IMR-90 (cell line): Measurements from ENCODE around the gene LUC7L2. TPM values are rescaled to one million over a fixed set of nuclear protein-coding genes. Genes with fewer than 3 reads are reported as not detected.
A peak's percentile ranks its signal among the peaks of the same experiment; 100 is the strongest.
"Not testable (repeated sequence)": the region's sequence is repeated elsewhere in the genome, so short reads cannot be mapped to it uniquely, and the experiment has no call there.

Experiments used
- ATAC-seq: fragments of 200-7000 bp; cut with Tn5 transposase; 2 replicates; pipeline ENCODE4 v1.9.1; 2020; ENCODE audit warnings: low read depth, mild to moderate bottlenecking, moderate library complexity
- BruUV-seq: library from RNA; stranded (reverse); fragments of 400-500 nt; replicated peaks from 2 replicates; lab custom pipeline; 2021; lab: Mats Ljungman, UMichigan
- CTCF ChIA-PET: fragments of 300-600 bp; formaldehyde crosslinking; extraction: SDS; loops from one replicate; lab custom pipeline; 2021; ENCODE audit warnings: antibody characterized with exemption; lab: Yijun Ruan, JAX
- POLR2A ChIA-PET: fragments of 300-600 bp; sonication (Branson Sonifier 250); formaldehyde crosslinking; loops from one replicate; lab custom pipeline; 2022; ENCODE audit warnings: antibody characterized with exemption; ENCODE audit not compliant: unreplicated experiment; lab: Charles Lee
- DNase-seq: peaks from one replicate; pipeline ENCODE4 v3.0.0; 2013
- H2AFZ ChIP-seq: replicated peaks from 2 replicates; pipeline ENCODE3; 2013; ENCODE audit warnings: low read length, mild to moderate bottlenecking; ENCODE audit not compliant: poor library complexity
- H2AK5ac ChIP-seq: 2 replicates; pipeline ENCODE4 v1.6.1; 2013; ENCODE audit warnings: low read depth, low read length, inconsistent platforms
- H2AK9ac ChIP-seq: replicated peaks from 2 replicates; pipeline ENCODE3; 2013; ENCODE audit warnings: mild to moderate bottlenecking, low read depth, low read length, moderate library complexity; ENCODE audit not compliant: poor library complexity
- H2BK120ac ChIP-seq: 2 replicates; pipeline ENCODE4 v1.6.1; 2013; ENCODE audit warnings: low read depth, low read length, inconsistent platforms
- H2BK15ac ChIP-seq: 3 replicates; pipeline ENCODE4 v1.6.1; 2013; ENCODE audit warnings: low read depth, low read length, inconsistent platforms
- H2BK20ac ChIP-seq: 2 replicates; pipeline ENCODE4 v1.6.1; 2013; ENCODE audit warnings: low read depth, mild to moderate bottlenecking, inconsistent platforms, low read length, moderate library complexity
- H2BK5ac ChIP-seq: 2 replicates; pipeline ENCODE4 v1.6.1; 2013; ENCODE audit warnings: mild to moderate bottlenecking, low read depth, low read length, inconsistent platforms; ENCODE audit not compliant: poor library complexity, severe bottlenecking
- H3K14ac ChIP-seq: replicated peaks from 2 replicates; pipeline ENCODE4 v1.6.1; 2013; ENCODE audit warnings: low read depth, low read length, inconsistent platforms
- H3K18ac ChIP-seq: 2 replicates; pipeline ENCODE4 v1.6.1; 2013; ENCODE audit warnings: low read depth, low read length, control low read depth
- H3K23ac ChIP-seq: 2 replicates; pipeline ENCODE4 v1.6.1; 2013; ENCODE audit warnings: low read depth, low read length, inconsistent platforms
- H3K27ac ChIP-seq: 2 replicates; pipeline ENCODE4 v1.5.1; 2013; ENCODE audit warnings: mild to moderate bottlenecking, control low read depth, low read length; ENCODE audit not compliant: insufficient read depth
- H3K27me3 ChIP-seq: 2 replicates; pipeline ENCODE4 v1.6.1; 2013; ENCODE audit warnings: low read length; ENCODE audit not compliant: control insufficient read depth, insufficient read depth
- H3K36me3 ChIP-seq: 2 replicates; pipeline ENCODE4 v1.6.1; 2013; ENCODE audit warnings: low read length, mixed read lengths; ENCODE audit not compliant: control insufficient read depth, insufficient read depth
- H3K4ac ChIP-seq: 2 replicates; pipeline ENCODE4 v1.6.1; 2013; ENCODE audit warnings: low read depth, low read length, inconsistent platforms
- H3K4me1 ChIP-seq: 2 replicates; pipeline ENCODE4 v1.6.1; 2013; ENCODE audit warnings: low read length, mixed read lengths; ENCODE audit not compliant: control insufficient read depth, insufficient read depth
- H3K4me2 ChIP-seq: 2 replicates; pipeline ENCODE4 v1.6.1; 2013; ENCODE audit warnings: low read depth, mild to moderate bottlenecking, control low read depth, low read length, moderate library complexity
- H3K4me3 ChIP-seq: 2 replicates; pipeline ENCODE4 v1.5.1; 2013; ENCODE audit warnings: low read depth, mild to moderate bottlenecking, control low read depth, low read length, moderate library complexity; ENCODE audit not compliant: insufficient read depth
- H3K56ac ChIP-seq: 2 replicates; pipeline ENCODE4 v1.6.1; 2013; ENCODE audit warnings: low read length, inconsistent platforms; ENCODE audit not compliant: insufficient read depth; ENCODE audit errors: extremely low read depth
- H3K79me1 ChIP-seq, 2 experiments: 2 replicates each; pipeline ENCODE4 v1.6.1; 2013; ENCODE audit warnings: low read length in 2 of 2, inconsistent platforms in 1 of 2, low read depth in 1 of 2
- H3K9ac ChIP-seq: 2 replicates; pipeline ENCODE4 v1.6.1; 2013; ENCODE audit warnings: low read depth, low read length, control low read depth
- H3K9me1 ChIP-seq: 2 replicates; pipeline ENCODE4 v1.6.1; 2013; ENCODE audit warnings: low read length, inconsistent platforms; ENCODE audit not compliant: insufficient read depth
- H3K9me3 ChIP-seq: 2 replicates; pipeline ENCODE4 v1.6.1; 2013; ENCODE audit warnings: low read length; ENCODE audit not compliant: control insufficient read depth, insufficient read depth
- H4K20me1 ChIP-seq: 2 replicates; pipeline ENCODE4 v1.6.1; 2013; ENCODE audit warnings: low read length, inconsistent platforms; ENCODE audit not compliant: insufficient read depth
- H4K5ac ChIP-seq: 2 replicates; pipeline ENCODE4 v1.6.1; 2013; ENCODE audit warnings: mild to moderate bottlenecking, low read depth, low read length, control low read depth
- H4K8ac ChIP-seq, 2 experiments: 2 replicates each; pipeline ENCODE4 v1.6.1; 2013; ENCODE audit warnings: low read depth in 2 of 2, low read length in 2 of 2, control low read depth in 1 of 2, inconsistent platforms in 1 of 2
- H4K91ac ChIP-seq: 2 replicates; pipeline ENCODE4 v1.6.1; 2013; ENCODE audit warnings: low read depth, low read length, inconsistent platforms; ENCODE audit not compliant: insufficient read depth
- BHLHE40 ChIP-seq: fragments of 150-350 bp; IDR thresholded peaks from 2 replicates; pipeline ENCODE4 v1.6.1; 2016; ENCODE audit warnings: mild to moderate bottlenecking, low read depth, low read length
- RAD21 ChIP-seq: IDR thresholded peaks from 2 replicates; pipeline ENCODE4 v1.6.1; 2012; ENCODE audit warnings: low read length, improper control_type of control experiment
- SMC3 ChIP-seq: fragments of 150-350 bp; IDR thresholded peaks from 2 replicates; pipeline ENCODE4 v1.6.1; 2016; ENCODE audit warnings: low read depth, mild to moderate bottlenecking, antibody characterized with exemption, low read length, moderate library complexity
- WGBS, 2 experiments: methylation state at CpG; one replicate each; pipeline versions ENCODE4 v1.1.5 to v1.1.7; 2013; ENCODE audit warnings: missing lambda C conversion rate in 2 of 2; ENCODE audit not compliant: insufficient read length in 1 of 2; ENCODE audit errors: extremely low coverage in 2 of 2; 5-methylcytosine and 5-hydroxymethylcytosine counted together
- dilution Hi-C: fragments of 300-500 bp; cut with HindIII; formaldehyde crosslinking; loops from one replicate; pipeline ENCODE4 v1.14.3; 2018; ENCODE audit warnings: low sequenced_read_pairs; ENCODE audit not compliant: unreplicated experiment
- in situ Hi-C: fragments of 300-500 bp; cut with MboI; formaldehyde crosslinking; loops from 3 replicates; pipeline ENCODE4 v1.14.3; 2019; ENCODE audit warnings: low sequenced_read_pairs, inconsistent platforms, mixed read lengths
- intact Hi-C: fragments of 100-400 bp; cut with micrococcal nuclease; formaldehyde crosslinking; loops from 2 replicates; pipeline ENCODE4 v1.10.0; 2022
- polyA plus RNA-seq, 3 experiments: library from polyadenylated mRNA; depleted of rRNA; stranded (reverse); fragments of >200 nt; gene quantifications; 2 replicates each; pipeline ENCODE4 v1.2.3, GENCODE V29; 2012; ENCODE audit warnings: low replicate concordance in 1 of 3
- total RNA-seq: library from RNA; depleted of rRNA; stranded (reverse); fragments of >200 nt; gene quantifications from 2 replicates; pipeline ENCODE4 v1.2.3, GENCODE V29; 2012
- TF ChIP-seq, protein P1 (sequence below): conservative IDR thresholded peaks from 2 replicates; pipeline ENCODE4 v1.5.1; 2012; ENCODE audit warnings: mild to moderate bottlenecking, low read depth, low read length, improper control_type of control experiment
- TF ChIP-seq, protein P2 (sequence below): fragments of 150-350 bp; IDR thresholded peaks from 2 replicates; pipeline ENCODE4 v1.6.1; 2016; ENCODE audit warnings: low read depth, mild to moderate bottlenecking, low read length, moderate library complexity, borderline replicate concordance

Gene LUC7L2
- total and polyA plus RNA-seq, 2 of the 4 experiments (the other 2 are of a cell fraction) = 14.9 to 31.8 TPM

DNA sequence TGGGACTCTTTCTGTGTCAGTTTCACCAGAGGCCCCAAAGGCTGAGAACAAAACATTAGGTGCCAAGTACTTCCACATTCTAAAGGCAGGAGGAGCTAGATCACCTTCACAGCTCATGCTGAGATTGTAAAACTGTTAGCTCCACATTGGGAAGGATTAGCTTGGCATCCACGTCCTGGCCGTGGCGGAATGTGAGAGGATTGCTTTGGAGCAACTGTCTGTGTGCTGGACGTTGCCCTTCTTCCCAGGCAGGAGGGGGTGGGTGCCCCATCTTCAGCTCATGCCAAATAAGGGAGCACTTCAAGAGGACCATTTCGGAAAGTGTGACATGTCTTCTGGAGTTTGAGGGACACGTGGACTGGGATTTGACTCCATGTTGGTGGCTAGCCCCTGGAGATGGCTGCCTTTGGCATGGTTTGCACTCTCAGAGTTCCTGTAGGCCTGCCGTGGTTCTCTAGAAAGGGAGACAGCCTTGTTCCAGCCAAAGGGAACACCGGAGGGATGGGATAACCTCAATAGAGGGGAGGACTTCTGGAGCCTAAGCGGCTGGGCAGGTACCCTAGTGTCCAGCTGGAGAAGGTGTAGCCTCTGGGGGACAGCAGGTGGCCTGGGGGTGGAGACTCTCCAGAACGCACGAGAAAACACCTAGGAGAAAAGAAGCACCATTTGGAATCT, 38.5 kb upstream of the LUC7L2 start:
- TF ChIP-seq BHLHE40 (no peak), SMC3 (no peak), RAD21 (peak; percentile 42)
- TF ChIP-seq, protein P1, sequence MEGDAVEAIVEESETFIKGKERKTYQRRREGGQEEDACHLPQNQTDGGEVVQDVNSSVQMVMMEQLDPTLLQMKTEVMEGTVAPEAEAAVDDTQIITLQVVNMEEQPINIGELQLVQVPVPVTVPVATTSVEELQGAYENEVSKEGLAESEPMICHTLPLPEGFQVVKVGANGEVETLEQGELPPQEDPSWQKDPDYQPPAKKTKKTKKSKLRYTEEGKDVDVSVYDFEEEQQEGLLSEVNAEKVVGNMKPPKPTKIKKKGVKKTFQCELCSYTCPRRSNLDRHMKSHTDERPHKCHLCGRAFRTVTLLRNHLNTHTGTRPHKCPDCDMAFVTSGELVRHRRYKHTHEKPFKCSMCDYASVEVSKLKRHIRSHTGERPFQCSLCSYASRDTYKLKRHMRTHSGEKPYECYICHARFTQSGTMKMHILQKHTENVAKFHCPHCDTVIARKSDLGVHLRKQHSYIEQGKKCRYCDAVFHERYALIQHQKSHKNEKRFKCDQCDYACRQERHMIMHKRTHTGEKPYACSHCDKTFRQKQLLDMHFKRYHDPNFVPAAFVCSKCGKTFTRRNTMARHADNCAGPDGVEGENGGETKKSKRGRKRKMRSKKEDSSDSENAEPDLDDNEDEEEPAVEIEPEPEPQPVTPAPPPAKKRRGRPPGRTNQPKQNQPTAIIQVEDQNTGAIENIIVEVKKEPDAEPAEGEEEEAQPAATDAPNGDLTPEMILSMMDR = peak; percentile 44
- TF ChIP-seq, protein P2, sequence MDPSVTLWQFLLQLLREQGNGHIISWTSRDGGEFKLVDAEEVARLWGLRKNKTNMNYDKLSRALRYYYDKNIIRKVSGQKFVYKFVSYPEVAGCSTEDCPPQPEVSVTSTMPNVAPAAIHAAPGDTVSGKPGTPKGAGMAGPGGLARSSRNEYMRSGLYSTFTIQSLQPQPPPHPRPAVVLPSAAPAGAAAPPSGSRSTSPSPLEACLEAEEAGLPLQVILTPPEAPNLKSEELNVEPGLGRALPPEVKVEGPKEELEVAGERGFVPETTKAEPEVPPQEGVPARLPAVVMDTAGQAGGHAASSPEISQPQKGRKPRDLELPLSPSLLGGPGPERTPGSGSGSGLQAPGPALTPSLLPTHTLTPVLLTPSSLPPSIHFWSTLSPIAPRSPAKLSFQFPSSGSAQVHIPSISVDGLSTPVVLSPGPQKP = no peak
- Histone ChIP-seq H3K4me1 (no peaks in the 10 kb centered on the region), H2AK5ac (no peak overlapping the region), H3K4ac (no peak overlapping the region), H3K27me3 (no peaks in the 10 kb centered on the region), H3K9me1 (no peaks in the 10 kb centered on the region), H2BK20ac (no peak overlapping the region), H3K79me1 (no peaks in the 10 kb centered on the region), H4K20me1 (no peaks in the 10 kb centered on the region), H4K8ac (no peak overlapping the region), H3K14ac (no peak overlapping the region), H3K9ac (no peak overlapping the region), H2AFZ (peak overlapping the region; percentile 67), H2AK9ac (no peak overlapping the region), H3K4me2 (no peak overlapping the region), H3K36me3 (no peaks in the 10 kb centered on the region), H3K9me3 (no peaks in the 10 kb centered on the region), H3K56ac (no peak overlapping the region), H4K5ac (no peak overlapping the region), H2BK120ac (no peak overlapping the region), H3K23ac (no peak overlapping the region), H4K91ac (no peak overlapping the region), H2BK15ac (no peak overlapping the region), H2BK5ac (no peak overlapping the region), H3K18ac (no peak overlapping the region), H3K27ac (no peak overlapping the region), H3K4me3 (no peak overlapping the region)
- ATAC-seq (peak; percentile 64), DNase-seq (peak; percentile 38)
- in situ Hi-C loops = no loop called here
- CTCF ChIA-PET = no interaction called here
- POLR2A ChIA-PET = no interaction called here
- intact Hi-C loops = no loop called here
- 86% methylated on average over 1 of the region's 11 CpGs; no CpG with 5 or more reads in 1 of the 2 experiments for WGBS, 2 experiments
- dilution Hi-C loops = no loop called here
- BruUV-seq = no TSS peak

DNA sequence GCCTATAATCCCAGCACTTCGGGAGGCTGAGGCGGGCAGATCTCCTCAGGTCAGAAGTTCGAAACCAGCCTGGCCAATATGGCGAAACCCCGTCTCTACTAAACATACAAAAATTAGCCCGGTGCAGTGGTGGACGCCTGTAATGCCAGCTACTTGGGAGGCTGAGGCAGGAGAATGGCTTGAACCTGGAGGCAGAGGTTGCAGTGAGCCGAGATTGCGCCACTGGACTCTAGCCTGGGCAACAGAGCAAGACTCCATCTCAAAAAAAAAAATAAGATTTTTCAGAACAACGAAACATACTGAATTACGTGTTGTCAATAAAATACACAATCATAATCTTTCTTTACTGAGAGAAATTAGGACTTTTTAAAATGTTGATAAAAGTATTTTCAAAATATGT, 35.0 kb upstream of the LUC7L2 start:
- H3K27me3 ChIP-seq, H4K5ac ChIP-seq, POLR2A ChIA-PET, H3K18ac ChIP-seq, H3K9me1 ChIP-seq, H3K56ac ChIP-seq, H3K36me3 ChIP-seq, H3K4me1 ChIP-seq, H3K4me3 ChIP-seq, H4K91ac ChIP-seq, H4K20me1 ChIP-seq, H2AFZ ChIP-seq, H3K4me2 ChIP-seq, H3K9ac ChIP-seq, H3K79me1 ChIP-seq, H2AK5ac ChIP-seq, ATAC-seq, H4K8ac ChIP-seq, H3K27ac ChIP-seq, intact Hi-C loops, CTCF ChIA-PET, H2BK20ac ChIP-seq, H3K9me3 ChIP-seq, H3K14ac ChIP-seq, H2BK120ac ChIP-seq, H2BK15ac ChIP-seq, H3K4ac ChIP-seq, DNase-seq, H3K23ac ChIP-seq, H2AK9ac ChIP-seq, in situ Hi-C loops, BruUV-seq, H2BK5ac ChIP-seq, dilution Hi-C loops: not testable (repeated sequence)
- WGBS, 2 experiments = 93% methylated on average over 5 of the region's 11 CpGs; no CpG with 5 or more reads in 1 of the 2 experiments
